Activated CD4-positive, alpha-beta T cell treated with anti-CD3 and anti-CD28 coated beads, Interleukin-2, amount 50 U/mL, for 24 hours (primary cell): Measurements from ENCODE around the gene STEEP1.
A peak's percentile ranks its signal among the peaks of the same experiment; 100 is the strongest.
"Not testable (repeated sequence)": the region's sequence is repeated elsewhere in the genome, so short reads cannot be mapped to it uniquely, and the experiment has no call there.

ENCODE experiments used
- DNase-seq, 2 donors: peaks; one replicate each; pipeline ENCODE4 v3.0.0-alpha.2; 2020; ENCODE audit warnings: low read depth in 1 of 2, low spot score in 1 of 2

STEEP1 gene

GRCh38 chrX:119529345-119530276, 35.6 kb downstream of the STEEP1 start:
- no peak for DNase-seq

DNA sequence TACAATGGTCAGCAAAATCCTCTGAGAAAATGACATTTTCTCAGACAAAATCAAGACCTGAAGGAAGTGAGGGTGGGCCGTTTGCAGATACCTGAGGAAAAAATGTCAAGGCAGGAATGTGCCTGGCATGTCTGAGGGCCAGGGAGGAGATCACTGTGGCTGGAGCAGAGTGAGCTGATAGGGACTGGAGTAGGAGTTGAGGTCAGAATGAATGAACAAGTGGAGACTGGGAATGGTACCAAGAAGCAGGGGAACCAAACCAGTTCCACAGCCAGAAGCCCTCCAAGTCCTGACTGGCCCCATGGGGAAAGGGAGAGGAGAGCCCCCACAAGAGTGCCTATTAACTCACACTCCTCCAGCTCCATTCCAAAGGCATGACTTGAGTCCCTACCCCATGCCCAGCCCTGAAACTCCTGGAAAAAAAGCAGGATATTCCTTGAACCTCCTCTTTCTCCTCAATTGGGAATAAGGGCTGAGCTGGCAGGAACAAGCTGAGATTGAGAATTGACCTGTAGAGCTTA, 41.5 kb downstream of the STEEP1 start:
- DNase-seq, result no peak

GRCh38 chrX:119521246-119521645, 44.0 kb downstream of the STEEP1 start:
- no peak for DNase-seq

- DNase-seq, result no peak
Observed at GRCh38 chrX:119518371-119518770, 46.8 kb downstream of the STEEP1 start.

DNA sequence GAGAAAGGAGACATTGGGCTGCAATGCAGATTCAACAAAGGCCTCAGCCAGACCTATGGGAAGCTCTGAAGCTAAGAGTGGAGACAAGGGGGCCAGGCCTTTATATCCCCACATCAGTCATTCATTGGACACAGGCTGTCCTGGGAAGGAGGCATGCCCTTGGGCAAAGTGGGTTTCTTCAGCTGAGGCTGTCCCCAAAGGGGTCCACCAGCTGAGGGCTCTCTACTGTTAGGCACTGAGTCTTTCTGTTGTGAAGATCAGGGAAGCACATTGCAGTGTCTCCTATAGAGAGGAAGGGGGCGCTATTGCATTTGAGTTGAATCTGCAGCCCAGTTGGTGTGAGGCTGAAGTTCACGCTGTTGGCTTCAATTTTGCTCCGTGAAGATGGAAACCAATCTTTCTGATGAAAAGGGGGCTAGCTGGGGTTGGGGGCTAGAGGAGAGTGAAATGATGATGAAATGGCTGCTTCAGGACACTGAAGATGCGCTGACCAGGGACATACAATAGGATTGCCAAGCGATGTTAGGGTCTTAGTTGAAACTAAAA, 49.0 kb downstream of the STEEP1 start:
- DNase-seq, result peak in 1 of 2 donors; percentile 27

DNA sequence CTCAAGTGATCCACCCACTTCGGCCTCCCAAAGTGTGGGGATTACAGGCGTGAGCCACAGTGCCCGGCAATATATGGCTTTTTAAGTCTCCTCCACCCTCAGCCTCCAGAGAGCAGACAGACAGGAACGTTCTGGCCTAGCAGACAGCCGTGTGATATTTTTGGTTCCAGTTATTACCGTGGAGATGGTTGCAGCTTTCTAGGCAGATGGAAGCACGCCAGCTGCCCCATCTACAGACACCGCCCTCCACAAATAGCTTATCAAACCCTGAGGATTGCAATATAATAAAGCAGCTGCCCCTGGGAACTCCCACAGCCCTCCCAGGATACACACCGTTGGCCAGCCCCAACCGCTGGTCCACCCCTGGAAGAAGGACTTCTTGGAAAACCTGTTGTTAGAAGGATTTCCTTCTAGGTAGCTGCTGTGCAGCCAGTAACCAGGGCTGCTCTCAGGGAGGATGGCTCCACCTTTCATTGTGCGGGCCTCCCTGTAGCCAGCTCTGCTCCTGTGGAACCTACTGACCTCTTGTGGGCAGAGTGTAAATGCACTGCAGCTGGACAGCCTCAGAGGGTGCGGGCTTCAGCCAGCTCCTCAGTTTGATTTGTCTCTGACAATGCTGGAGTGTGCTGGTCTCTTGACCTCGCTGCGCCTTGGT, 52.9 kb downstream of the STEEP1 start:
- no peak for DNase-seq

GRCh38 chrX:119507206-119507605, 58.0 kb downstream of the STEEP1 start:
- DNase-seq, result no peak

- DNase-seq, result no peak
Observed at GRCh38 chrX:119505945-119506344, 59.3 kb downstream of the STEEP1 start.

DNA sequence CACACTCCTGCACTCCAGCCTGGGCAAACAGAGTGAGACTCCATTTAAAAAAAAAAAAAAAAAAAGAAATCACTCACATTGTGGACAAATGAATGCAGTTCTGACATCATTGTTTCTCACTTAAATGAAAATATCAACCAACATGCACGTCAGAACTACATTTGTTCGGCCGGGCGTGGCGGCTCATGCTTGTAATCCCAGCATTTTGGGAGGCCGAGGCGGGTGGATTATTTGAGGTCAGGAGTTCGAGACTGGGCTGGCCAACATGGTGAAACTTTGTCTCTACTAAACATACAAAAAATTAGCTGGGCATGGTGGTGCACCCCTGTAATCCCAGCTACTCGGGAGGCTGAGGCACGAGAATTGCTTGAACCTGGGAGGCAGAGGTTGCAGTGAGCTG, 60.1 kb downstream of the STEEP1 start:
- DNase-seq, result not testable (repeated sequence)

DNA sequence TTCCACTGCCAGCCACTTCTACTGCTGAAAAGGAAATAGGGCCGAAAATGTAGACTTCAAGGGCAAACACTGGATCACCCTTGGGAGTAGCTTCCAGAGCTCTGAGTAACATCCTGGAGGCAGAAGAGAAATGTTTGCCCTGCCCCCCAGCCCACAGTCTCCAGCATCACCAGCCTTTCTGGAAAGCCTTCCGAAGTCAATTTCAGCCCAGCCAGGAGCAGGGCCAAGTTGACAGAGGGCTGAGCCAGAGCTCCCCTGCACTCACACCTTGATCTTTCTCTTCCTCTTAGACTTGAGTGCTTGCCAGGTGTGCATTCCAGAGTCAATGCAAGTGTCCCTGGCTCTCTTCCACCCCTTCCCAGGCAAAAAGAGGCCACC, 61.7 kb downstream of the STEEP1 start:
- DNase-seq, result no peak

DNA sequence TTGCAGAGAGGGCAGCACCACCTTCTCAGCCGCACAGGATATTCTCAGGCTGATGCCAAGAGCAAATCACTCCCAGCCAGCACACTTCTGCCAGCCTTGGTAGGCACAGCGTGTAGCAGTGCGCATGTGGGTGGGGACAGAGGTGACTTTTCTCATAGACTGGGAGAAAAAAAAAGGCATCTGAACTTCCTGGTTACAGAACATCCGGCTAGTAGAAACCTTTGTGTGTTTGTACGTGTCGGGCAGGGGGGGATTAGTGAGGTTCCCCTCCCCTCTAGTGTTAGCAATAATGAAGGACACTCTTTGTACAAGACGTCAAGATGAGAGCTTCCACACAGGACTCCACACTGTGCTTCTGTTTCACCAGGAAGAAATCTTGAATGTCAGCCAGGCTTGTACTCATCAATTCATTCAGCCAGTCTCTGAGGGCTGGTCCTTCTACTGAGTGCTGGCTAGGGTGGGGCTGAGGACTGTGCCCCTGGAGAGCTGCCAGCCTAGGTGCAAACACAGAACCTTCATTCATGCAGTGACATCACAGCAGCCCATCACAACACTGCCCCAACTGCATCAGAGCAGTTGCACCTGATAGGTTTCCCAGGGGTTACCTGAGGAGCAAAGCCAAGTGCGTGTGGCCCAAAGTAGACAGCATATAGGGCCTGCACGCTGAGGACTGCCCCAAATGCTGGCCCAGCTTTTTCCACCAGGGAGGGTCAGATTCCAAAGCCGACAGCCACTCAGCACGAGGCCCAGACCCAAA, 62.3 kb downstream of the STEEP1 start:
- no peak for DNase-seq

GRCh38 chrX:119501511-119502148, 63.6 kb downstream of the STEEP1 start:
- DNase-seq, result no peak

- DNase-seq, result no peak
Observed at GRCh38 chrX:119500061-119500800, 65.0 kb downstream of the STEEP1 start.

DNA sequence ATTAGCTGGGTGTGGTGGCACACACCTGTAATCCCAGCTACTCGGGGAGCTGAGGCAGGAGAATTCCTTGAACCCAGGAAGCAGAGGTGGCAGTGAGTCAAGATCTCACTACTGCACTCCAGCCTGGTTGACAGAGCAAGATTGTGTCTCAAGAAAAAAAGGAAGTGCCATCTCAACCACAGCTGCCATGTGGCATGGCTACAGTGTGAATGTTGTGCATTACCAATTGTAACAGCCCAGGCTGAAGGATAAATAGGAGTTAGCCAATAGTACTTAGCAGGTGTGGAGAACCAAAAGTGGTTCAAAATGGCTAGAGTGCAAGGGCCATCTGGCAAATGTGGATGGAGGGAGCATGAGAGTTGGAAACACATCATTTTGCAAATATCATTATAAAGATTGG, 68.0 kb downstream of the STEEP1 start:
- no peak for DNase-seq

DNA sequence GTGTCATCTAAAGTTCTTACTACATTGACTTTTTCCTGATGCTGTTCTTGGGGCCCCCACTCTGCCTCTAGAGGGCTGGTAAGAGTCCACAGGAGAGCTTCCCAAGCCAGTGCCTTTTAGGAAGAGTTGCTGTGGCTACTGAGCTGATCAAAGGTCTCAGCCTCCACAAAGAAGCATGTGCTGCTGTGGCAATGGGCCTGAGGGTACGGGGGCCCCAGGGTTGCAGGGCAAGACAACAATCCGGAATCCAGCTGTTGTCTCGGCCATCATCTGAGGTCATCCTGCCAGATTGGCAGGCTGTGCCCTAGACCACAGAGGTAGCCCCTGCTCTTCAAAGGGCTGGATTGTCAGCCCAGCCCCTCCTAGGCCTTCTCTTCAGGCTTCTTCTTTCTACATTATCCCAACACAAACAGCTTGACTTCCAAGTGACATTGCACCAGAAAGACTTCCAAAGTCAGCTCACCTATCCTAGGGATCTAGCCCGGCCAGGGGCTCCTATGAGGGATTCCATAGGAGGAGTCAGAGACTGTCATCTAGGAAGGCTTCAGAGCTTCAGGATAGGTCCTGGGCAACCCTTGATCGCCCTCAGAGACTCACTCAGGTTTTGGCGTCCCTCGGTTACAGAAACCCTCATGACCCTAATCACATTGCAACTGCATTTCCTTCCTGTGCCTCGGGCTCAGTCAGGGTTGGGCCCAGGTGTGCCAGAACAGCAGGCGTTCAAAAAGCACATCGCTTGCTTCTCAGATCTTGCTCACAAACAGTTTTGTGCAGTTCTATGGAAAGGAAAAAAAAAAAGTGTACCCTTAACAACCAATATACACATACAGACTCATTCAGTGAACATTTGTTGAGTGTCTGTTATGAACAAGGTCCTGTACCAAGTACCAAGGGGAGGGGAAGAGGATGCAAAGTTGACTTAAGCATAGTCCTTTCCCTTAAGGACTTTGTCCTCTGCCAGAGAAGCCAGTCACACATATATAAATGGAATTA, 69.2 kb downstream of the STEEP1 start:
- DNase-seq, result no peak

DNA sequence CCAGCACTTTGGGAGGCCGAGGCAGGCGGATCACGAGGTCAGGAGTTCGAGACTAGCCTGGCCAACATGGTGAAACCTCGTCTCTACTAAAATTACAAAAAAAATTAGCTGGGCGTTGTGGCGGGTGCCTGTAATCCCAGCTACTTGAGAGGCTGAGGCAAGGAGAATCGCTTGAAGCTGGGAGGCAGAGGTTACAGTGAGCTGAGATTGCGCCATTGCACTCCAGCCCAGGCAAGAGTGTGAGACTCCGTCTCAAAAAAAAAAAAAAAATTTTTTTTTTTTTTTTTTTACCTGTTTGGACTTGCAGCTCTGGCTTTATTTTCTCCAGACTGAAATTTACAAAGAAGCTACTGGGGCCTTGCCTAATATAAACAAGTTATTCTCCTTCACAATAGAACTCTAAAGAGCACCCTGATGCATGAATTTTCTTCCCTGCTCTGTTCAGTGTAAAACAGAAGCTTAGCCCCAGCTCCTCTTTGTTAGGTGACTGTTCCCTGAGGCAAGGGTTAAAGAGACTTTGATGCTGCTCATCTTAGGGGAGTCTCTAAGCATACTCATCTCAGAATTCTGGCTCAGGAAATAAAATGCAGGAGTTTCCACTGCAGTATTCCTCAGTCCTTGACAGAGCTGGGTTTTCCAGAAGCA, 71.2 kb downstream of the STEEP1 start:
- DNase-seq, result not testable (repeated sequence)

GRCh38 chrX:119492463-119492862, 72.7 kb downstream of the STEEP1 start:
- no peak for DNase-seq
